GM21528 (cell line): ENCODE results near the gene HLA-DQA1.
"Not testable (repeated sequence)": the region's sequence is repeated elsewhere in the genome, so short reads cannot be mapped to it uniquely, and the experiment has no call there.

ENCODE experiments used
- ATAC-seq: cut with Tn5 transposase; IDR thresholded peaks from one replicate; pipeline ENCODE4 v1.9.1; 2021; ENCODE audit warnings: mild to moderate bottlenecking, moderate library complexity; ENCODE audit not compliant: unreplicated experiment, low FRiP score

Gene HLA-DQA1

GRCh38 chr6:32621372-32621771 lies 15.8 kb upstream of the HLA-DQA1 start:
- no peak for ATAC-seq

- peak; percentile 76 for ATAC-seq
Observed at GRCh38 chr6:32622545-32623401, 14.4 kb upstream of the HLA-DQA1 start.

- ATAC-seq = no peak
Observed at GRCh38 chr6:32623693-32624092, 13.5 kb upstream of the HLA-DQA1 start.

- no peak for ATAC-seq
Observed at GRCh38 chr6:32624565-32624964, 12.6 kb upstream of the HLA-DQA1 start.

GRCh38 chr6:32625137-32625536 lies 12.1 kb upstream of the HLA-DQA1 start:
- no peak for ATAC-seq

GRCh38 chr6:32627249-32627648 lies 10.0 kb upstream of the HLA-DQA1 start:
- no peak for ATAC-seq

- no peak for ATAC-seq
Observed at GRCh38 chr6:32627831-32628230, 9.4 kb upstream of the HLA-DQA1 start.

- ATAC-seq = not testable (repeated sequence)
Observed at GRCh38 chr6:32629793-32630192, 7.4 kb upstream of the HLA-DQA1 start.

- no peak for ATAC-seq
Observed at GRCh38 chr6:32635526-32636123, 1.6 kb upstream of the HLA-DQA1 start.

- ATAC-seq = no peak
Observed at GRCh38 chr6:32637883-32638282, 677 bp downstream of the HLA-DQA1 start.

GRCh38 chr6:32638532-32639219 lies 1.5 kb downstream of the HLA-DQA1 start:
- ATAC-seq = no peak

- ATAC-seq = no peak
Observed at GRCh38 chr6:32639440-32640394, 2.5 kb downstream of the HLA-DQA1 start.

GRCh38 chr6:32641122-32641521 lies 3.9 kb downstream of the HLA-DQA1 start:
- no peak for ATAC-seq

- ATAC-seq = not testable (repeated sequence)
Observed at GRCh38 chr6:32641785-32642719, 4.8 kb downstream of the HLA-DQA1 start.

- ATAC-seq = no peak
Observed at GRCh38 chr6:32642720-32643106, 5.5 kb downstream of the HLA-DQA1 start.

- no peak for ATAC-seq
Observed at GRCh38 chr6:32643904-32644303, 6.7 kb downstream of the HLA-DQA1 start.

- no peak for ATAC-seq
Observed at GRCh38 chr6:32645047-32645703, 8.0 kb downstream of the HLA-DQA1 start.

- no peak for ATAC-seq
Observed at GRCh38 chr6:32655203-32655710, 18.1 kb downstream of the HLA-DQA1 start.
